Natural killer cell (primary cell): ENCODE data around the gene KRTAP9-1. TPM values are rescaled to one million over a fixed set of nuclear protein-coding genes. Genes with fewer than 3 reads are reported as not detected.

Source experiments
- ATAC-seq, 3 donors: fragments of 150-1000 bp in 2 of 3; fragments of 200-7000 bp in 1 of 3; cut with Tn5 transposase; 1 replicate in 1 of 3; 2 replicates in 2 of 3; pipeline ENCODE4 v1.10.0; 2021; ENCODE audit warnings: mild to moderate bottlenecking in 2 of 3, moderate library complexity in 2 of 3
- DNase-seq, 2 donors: peaks; one replicate each; pipeline versions ENCODE4 v3.0.0 to v3.0.0-alpha.2; 2013 to 2021; ENCODE audit warnings: mixed read lengths in 1 of 2
- H3K27ac ChIP-seq: one replicate; pipeline ENCODE4 v1.5.1; 2013; ENCODE audit warnings: mild to moderate bottlenecking, low read length
- H3K27me3 ChIP-seq: one replicate; pipeline ENCODE4 v1.6.1; 2013; ENCODE audit warnings: low read length; ENCODE audit not compliant: control insufficient read depth, insufficient read depth
- H3K36me3 ChIP-seq: one replicate; pipeline ENCODE4 v1.6.1; 2013; ENCODE audit warnings: low read length; ENCODE audit not compliant: control insufficient read depth, insufficient read depth
- H3K4me1 ChIP-seq: one replicate; pipeline ENCODE4 v1.6.1; 2013; ENCODE audit warnings: low read length; ENCODE audit not compliant: control insufficient read depth, insufficient read depth
- H3K4me3 ChIP-seq: one replicate; pipeline ENCODE4 v1.5.1; 2013; ENCODE audit warnings: low read length
- H3K9me3 ChIP-seq: one replicate; pipeline ENCODE4 v1.6.1; 2013; ENCODE audit warnings: low read length; ENCODE audit not compliant: control insufficient read depth, insufficient read depth
- H3K27ac Mint-ChIP-seq, 2 donors: one replicate each; pipeline ENCODE4 v1.8.0; 2022; ENCODE audit warnings: mild to moderate bottlenecking in 2 of 2, mixed read lengths in 2 of 2, moderate library complexity in 1 of 2
- H3K27me3 Mint-ChIP-seq, 2 donors: one replicate each; pipeline ENCODE4 v1.8.0; 2022; ENCODE audit warnings: low read depth in 2 of 2, mixed read lengths in 2 of 2
- H3K36me3 Mint-ChIP-seq: one replicate; pipeline ENCODE4 v1.8.0; 2022; ENCODE audit warnings: mixed read lengths
- H3K4me1 Mint-ChIP-seq, 2 donors: one replicate each; pipeline ENCODE4 v1.8.0; 2022; ENCODE audit warnings: mixed read lengths in 2 of 2
- H3K4me3 Mint-ChIP-seq: one replicate; pipeline ENCODE4 v1.8.0; 2022; ENCODE audit warnings: mild to moderate bottlenecking, moderate library complexity, mixed read lengths
- H3K9me3 Mint-ChIP-seq, 2 donors: one replicate each; pipeline ENCODE4 v1.8.0; 2022; ENCODE audit warnings: mixed read lengths in 2 of 2
- WGBS: methylation state at CpG from one replicate; pipeline ENCODE4 v1.1.7; 2013; ENCODE audit warnings: missing lambda C conversion rate; ENCODE audit not compliant: insufficient coverage; 5-methylcytosine and 5-hydroxymethylcytosine counted together
- intact Hi-C: fragments of 100-400 bp; cut with micrococcal nuclease; formaldehyde crosslinking; loops from one replicate; pipeline ENCODE4 v1.14.2; 2022
- total RNA-seq, 4 donors: library from RNA; stranded (reverse); fragments of 120-200 nt in 1 of 4; gene quantifications; one replicate each; pipeline versions ENCODE4 v1.2.3 to v1.2.4, GENCODE V29; 2013 to 2022
- TF ChIP-seq, protein P1 (sequence below): fragments of 200-600 bp; IDR thresholded peaks from one replicate; pipeline ENCODE4 v1.8.0; 2022; ENCODE audit warnings: antibody characterized with exemption

The KRTAP9-1 gene
- total RNA-seq, 3 donors from 2014 or later (not counting 1 experiment from before 2014, with no cell fraction given), result not detected

DNA sequence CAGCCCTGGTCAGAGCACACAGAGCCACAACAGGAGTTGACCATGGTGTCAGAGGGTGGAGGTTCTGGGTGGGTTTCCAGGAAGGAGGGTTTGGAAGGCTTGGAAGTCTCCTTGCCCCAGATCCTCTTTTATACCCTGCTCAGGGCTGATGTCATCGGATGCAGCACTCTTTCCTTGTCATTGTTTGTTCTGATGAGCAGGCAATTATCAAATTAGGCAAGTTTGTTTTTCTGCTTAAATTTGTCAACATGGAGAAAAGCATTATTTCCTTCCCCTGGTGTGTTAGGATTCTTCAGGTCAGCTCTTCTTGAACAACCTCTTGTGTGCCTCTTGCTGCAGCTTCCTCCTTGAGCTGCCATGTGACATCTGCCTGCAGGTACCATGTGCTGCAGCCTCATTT, 29.0 kb upstream of the KRTAP9-1 start, which contains the start of gene KRTAP4-4:
Gene KRTAP4-4 (minus strand): TSS at position 101 of the 400 bp plus-strand sequence. CDS start 57 bp downstream, at position 44.
- Histone ChIP-seq H3K9me3 (no peaks in the 10 kb centered on the region), H3K27me3 (peaks cover 14% of the 10 kb centered on the region), H3K27ac (no peak within 1 kb of the TSS), H3K4me1 (no peaks in the 10 kb centered on the region), H3K4me3 (no peak within 1 kb of the TSS), H3K36me3 (no peaks in the 10 kb centered on the region)
- intact Hi-C loops, result no loop called here
- Mint-ChIP-seq H3K27me3 (peaks cover 25 to 50% of the 10 kb centered on the region in 2 donors), H3K9me3 (no peaks in the 10 kb centered on the region), H3K4me3 (no peak within 1 kb of the TSS), H3K27ac (no peak within 1 kb of the TSS), H3K36me3 (no peaks in the 10 kb centered on the region), H3K4me1 (no peaks in the 10 kb centered on the region)
- TF ChIP-seq, protein P1, sequence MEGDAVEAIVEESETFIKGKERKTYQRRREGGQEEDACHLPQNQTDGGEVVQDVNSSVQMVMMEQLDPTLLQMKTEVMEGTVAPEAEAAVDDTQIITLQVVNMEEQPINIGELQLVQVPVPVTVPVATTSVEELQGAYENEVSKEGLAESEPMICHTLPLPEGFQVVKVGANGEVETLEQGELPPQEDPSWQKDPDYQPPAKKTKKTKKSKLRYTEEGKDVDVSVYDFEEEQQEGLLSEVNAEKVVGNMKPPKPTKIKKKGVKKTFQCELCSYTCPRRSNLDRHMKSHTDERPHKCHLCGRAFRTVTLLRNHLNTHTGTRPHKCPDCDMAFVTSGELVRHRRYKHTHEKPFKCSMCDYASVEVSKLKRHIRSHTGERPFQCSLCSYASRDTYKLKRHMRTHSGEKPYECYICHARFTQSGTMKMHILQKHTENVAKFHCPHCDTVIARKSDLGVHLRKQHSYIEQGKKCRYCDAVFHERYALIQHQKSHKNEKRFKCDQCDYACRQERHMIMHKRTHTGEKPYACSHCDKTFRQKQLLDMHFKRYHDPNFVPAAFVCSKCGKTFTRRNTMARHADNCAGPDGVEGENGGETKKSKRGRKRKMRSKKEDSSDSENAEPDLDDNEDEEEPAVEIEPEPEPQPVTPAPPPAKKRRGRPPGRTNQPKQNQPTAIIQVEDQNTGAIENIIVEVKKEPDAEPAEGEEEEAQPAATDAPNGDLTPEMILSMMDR, result no peak
- DNase-seq, result no peak
- 92% methylated on average over 1 of the region's 1 CpG for WGBS
- ATAC-seq, result no peak

DNA sequence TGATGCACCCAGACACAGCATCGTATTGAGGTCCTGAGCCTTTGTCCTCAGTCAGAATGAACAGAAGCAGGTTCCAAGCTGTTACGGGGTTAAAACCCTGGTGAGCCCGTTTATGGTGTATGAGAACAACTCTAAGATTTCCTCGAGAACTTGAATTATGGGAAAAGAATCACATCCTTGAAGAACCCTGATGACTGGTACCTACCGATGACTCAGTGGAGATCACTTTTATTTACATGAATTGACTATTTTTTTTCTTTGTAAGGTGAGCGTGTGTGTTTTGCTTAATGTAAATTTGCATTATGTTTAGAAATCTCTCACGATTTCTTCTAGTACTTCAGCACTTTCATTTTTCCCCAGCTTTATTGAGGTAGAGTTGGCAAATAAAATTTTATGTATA, 25.9 kb upstream of the KRTAP9-1 start:
- no peak for ATAC-seq
- TF ChIP-seq, protein P1, result no peak
- H3K27ac Mint-ChIP-seq, result no peak overlapping the region
- Histone ChIP-seq H3K4me1 (no peaks in the 10 kb centered on the region), H3K36me3 (no peaks in the 10 kb centered on the region), H3K27ac (no peak overlapping the region), H3K27me3 (no peaks in the 10 kb centered on the region), H3K4me3 (no peak overlapping the region), H3K9me3 (no peaks in the 10 kb centered on the region)
- no peak for DNase-seq
- H3K4me3 Mint-ChIP-seq, result no peak overlapping the region
- intact Hi-C loops, result no loop called here
- H3K27me3 Mint-ChIP-seq, result peaks cover 10 to 26% of the 10 kb centered on the region in 2 donors
- no peaks in the 10 kb centered on the region for H3K36me3 Mint-ChIP-seq
- H3K9me3 Mint-ChIP-seq, result no peaks in the 10 kb centered on the region
- 88% methylated on average over 5 of the region's 7 CpGs for WGBS
- no peaks in the 10 kb centered on the region for H3K4me1 Mint-ChIP-seq

- Histone ChIP-seq H3K27me3 (no peaks in the 10 kb centered on the region), H3K36me3 (no peaks in the 10 kb centered on the region), H3K4me3 (no peak overlapping the region), H3K9me3 (no peaks in the 10 kb centered on the region), H3K4me1 (no peaks in the 10 kb centered on the region), H3K27ac (no peak overlapping the region)
- 84% methylated on average over 7 of the region's 7 CpGs for WGBS
- ATAC-seq (no peak), DNase-seq (no peak)
- H3K4me1 Mint-ChIP-seq, result no peaks in the 10 kb centered on the region
- intact Hi-C loops, result no loop called here
- H3K36me3 Mint-ChIP-seq, result no peaks in the 10 kb centered on the region
- no peak overlapping the region for H3K27ac Mint-ChIP-seq
- TF ChIP-seq, protein P1, result no peak
- no peak overlapping the region for H3K4me3 Mint-ChIP-seq
- peaks cover 11 to 34% of the 10 kb centered on the region in 2 donors for H3K27me3 Mint-ChIP-seq
- H3K9me3 Mint-ChIP-seq, result no peaks in the 10 kb centered on the region
Observed at GRCh38 chr17:41167561-41167960, 22.1 kb upstream of the KRTAP9-1 start.

DNA sequence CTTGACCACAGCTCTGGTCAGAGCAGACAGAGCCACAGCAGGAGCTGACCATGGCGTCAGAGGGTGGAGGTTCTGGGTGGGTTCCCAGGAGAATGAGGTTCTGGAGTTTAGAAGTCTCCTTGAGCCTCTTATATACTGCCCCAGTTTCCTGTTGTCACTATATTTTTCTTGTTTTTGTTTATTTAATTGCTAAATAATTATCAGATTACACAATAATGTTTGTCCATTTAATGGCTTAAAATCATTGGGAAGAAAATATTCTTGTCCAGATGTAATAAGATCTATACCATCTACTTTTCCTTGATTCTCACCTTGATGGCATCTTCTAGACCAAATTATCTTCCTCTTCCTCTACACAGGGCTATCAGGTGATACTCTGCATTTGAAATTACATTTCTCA, 21.6 kb upstream of the KRTAP9-1 start, which contains the start of gene KRTAP4-3:
Gene KRTAP4-3 (minus strand): TSS at position 101 of the 400 bp plus-strand sequence. CDS start 49 bp downstream, at position 52.
- TF ChIP-seq, protein P1, result no peak
- Histone ChIP-seq H3K27me3 (no peaks in the 10 kb centered on the region), H3K36me3 (no peaks in the 10 kb centered on the region), H3K4me3 (no peak within 1 kb of the TSS), H3K27ac (no peak within 1 kb of the TSS), H3K9me3 (no peaks in the 10 kb centered on the region), H3K4me1 (no peaks in the 10 kb centered on the region)
- no peaks in the 10 kb centered on the region for H3K4me1 Mint-ChIP-seq
- ATAC-seq (no peak), DNase-seq (no peak)
- WGBS, result 100% methylated on average over 1 of the region's 1 CpG
- no peaks in the 10 kb centered on the region for H3K36me3 Mint-ChIP-seq
- intact Hi-C loops, result no loop called here
- H3K27ac Mint-ChIP-seq, result no peak within 1 kb of the TSS
- H3K27me3 Mint-ChIP-seq, result peaks cover 11 to 30% of the 10 kb centered on the region in 2 donors
- no peak within 1 kb of the TSS for H3K4me3 Mint-ChIP-seq
- no peaks in the 10 kb centered on the region for H3K9me3 Mint-ChIP-seq
